HG03025 (cell line): Measurements from ENCODE around the gene SPX.

Source experiments
- ATAC-seq: cut with Tn5 transposase; IDR thresholded peaks from one replicate; pipeline ENCODE4 v1.9.1; 2021; ENCODE audit warnings: mild to moderate bottlenecking, moderate library complexity; ENCODE audit not compliant: unreplicated experiment, low FRiP score

The SPX gene

DNA sequence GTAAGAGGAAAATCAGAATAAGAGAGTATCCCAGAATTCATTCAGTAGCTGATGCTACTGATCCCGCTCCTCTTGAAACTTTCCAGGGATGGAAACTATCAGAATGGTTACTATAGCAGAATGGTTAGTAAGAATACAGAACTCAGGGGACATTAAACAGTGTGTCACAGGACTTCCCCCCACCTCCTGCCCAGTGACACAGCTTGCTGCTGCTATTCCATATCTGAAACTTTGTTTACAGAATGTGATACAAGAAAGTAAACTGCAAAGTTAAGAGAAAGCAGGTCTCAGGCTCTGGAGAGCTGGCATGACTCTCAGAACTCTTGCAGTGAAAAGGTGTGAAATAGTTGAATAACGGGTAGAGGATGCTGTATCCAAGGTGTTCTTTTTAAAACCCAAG lies 3.4 kb downstream of the SPX start:
- no peak for ATAC-seq

DNA sequence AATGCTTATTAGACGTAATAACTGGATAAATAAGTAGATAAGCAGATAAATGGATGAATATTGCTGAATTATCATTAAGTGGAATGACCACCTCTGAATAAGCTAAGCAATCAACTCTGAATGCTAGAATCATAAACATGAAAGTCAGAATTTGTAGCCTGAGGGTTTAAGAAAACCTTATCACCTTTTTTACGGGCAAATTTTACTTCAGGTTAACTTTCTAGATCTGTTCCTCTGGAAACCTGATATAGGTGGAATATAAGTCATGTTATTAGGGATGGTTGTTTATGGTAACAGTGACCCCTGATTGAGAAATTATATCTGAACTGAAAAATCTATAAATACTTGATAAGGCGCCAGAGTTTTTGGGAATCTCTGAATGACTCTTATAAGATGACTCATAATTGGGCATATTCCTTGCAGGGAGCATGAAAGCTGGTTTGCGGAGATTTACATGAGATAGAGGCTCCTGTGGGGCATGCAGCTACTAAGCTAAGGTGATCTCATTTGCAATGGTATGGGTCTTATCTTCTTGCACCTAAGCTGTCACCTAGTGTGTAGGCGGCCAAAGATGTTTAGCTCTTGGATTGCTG lies 12.1 kb downstream of the SPX start:
- ATAC-seq, result no peak

DNA sequence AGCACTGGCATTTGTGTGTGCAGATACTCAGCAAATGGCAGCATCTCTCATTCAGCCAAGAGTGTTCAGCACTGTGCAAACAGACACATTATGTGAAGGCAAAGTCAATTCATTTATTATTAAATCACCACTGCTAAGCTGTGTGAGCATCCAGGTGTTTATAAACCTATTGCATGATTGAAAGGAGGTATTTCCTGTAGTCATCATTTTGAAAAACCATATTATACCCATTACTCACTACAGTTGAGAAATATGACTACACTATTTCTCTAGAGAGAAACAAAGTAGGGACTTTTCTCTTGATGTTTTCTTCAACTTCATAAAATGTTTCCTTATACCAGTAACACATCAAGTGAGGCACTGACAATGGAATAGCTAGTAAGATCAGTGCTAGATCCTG lies 13.7 kb downstream of the SPX start:
- ATAC-seq, result no peak

GRCh38 chr12:21541773-21542172 lies 15.7 kb downstream of the SPX start:
- no peak for ATAC-seq

- ATAC-seq, result no peak
These were observed 16.3 kb downstream of the SPX start for GRCh38 chr12:21542403-21542802.

DNA sequence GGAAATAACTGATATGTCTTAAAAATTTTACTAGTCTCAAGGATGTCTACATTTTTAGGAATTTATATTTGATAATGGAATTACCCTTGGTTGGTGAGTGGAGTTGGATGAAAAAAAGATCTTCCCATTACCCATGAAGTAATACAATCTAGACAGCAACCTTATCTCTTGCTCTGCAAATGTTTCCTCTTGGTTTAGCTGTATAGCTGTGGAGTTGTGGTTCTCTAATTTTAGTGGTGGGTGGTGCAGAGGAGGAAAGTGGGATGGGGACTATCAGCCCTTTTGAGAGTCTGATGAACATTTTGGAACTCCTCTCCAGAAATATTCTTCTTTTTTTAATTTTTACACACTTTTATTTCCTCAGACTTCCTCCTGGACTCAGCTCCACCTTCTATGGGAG lies 17.1 kb downstream of the SPX start:
- ATAC-seq, result no peak

GRCh38 chr12:21545557-21545956 lies 19.5 kb downstream of the SPX start:
- ATAC-seq, result no peak

- ATAC-seq, result no peak
These were observed 20.6 kb downstream of the SPX start for GRCh38 chr12:21546716-21547115.

GRCh38 chr12:21547437-21547836 lies 21.3 kb downstream of the SPX start:
- no peak for ATAC-seq

GRCh38 chr12:21551841-21552465 lies 25.9 kb downstream of the SPX start:
- ATAC-seq, result no peak

- no peak for ATAC-seq
These were observed 26.7 kb downstream of the SPX start for GRCh38 chr12:21552635-21553328.

- no peak for ATAC-seq
These were observed 27.2 kb downstream of the SPX start for GRCh38 chr12:21553329-21553675.

- no peak for ATAC-seq
These were observed 32.1 kb downstream of the SPX start for GRCh38 chr12:21558100-21558679.

DNA sequence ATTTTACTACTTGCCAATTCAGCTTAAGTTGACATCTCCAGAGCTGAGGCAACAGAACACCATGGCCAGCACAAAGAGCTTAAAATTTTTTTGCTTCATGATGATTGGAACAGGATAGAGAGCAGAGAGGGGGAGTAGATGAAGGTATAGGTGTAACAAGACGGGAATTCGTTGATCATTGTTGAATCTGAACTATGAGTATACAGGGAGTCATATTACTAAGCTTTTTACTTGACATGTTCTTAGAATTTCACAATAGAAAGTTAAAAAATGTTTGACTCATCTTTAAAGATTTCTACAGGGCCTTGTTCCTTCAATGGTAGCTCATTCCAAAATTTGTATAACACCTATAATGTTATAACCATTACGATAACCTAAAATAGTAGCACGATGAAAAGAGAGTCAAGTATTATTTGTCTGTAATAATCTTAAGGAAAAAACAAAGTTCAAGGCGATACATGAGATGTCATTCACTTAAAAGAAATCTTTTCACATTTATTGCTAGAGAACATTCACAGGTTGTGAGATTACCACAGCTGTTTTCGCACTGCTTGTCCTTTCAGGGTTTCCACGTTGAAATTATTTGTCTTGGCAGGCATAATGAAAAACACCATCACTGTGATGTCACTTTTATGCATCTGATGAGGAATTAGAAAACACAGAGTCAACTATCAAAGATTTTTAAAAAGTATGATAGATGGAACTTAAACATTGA lies 33.9 kb downstream of the SPX start:
- ATAC-seq, result no peak

DNA sequence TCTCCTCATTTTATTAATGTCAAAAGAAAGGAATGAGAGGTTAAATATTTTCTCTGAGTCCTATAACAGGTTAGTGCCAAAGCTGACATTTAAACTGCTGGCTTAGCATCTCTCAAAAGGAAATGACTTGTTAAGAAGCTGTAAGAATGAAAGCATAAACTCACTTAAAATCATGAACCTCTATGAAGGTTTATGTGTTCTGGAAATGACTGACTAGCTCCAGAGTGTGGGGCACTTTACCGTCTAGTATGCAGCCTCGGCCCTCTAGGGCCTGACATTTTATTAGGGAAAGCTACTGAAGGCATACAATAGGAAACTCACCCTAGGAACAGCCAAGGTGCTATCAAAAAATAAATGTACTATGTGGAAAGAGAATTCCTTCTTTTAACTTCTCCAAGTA lies 35.1 kb downstream of the SPX start:
- ATAC-seq, result no peak

DNA sequence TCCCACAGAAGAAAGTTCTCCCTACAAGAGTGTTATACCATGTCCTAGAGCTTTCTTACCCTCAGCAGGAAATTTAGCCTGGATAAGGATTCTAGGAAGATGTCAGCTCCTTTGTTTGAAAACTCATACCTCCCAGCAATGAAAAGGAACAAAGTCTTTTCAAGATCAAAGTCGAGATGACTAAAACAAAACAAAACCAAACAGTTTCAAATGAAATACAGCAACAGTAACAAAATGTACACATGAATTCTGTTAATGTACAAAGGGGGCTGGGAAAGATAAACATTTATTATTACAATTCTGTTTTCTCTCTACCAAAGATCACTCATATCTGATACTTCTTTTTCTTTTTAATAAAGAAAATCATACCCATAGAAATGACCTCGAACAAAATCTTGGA lies 36.8 kb downstream of the SPX start:
- no peak for ATAC-seq

- no peak for ATAC-seq
These were observed 40.3 kb downstream of the SPX start for GRCh38 chr12:21566223-21566906.

DNA sequence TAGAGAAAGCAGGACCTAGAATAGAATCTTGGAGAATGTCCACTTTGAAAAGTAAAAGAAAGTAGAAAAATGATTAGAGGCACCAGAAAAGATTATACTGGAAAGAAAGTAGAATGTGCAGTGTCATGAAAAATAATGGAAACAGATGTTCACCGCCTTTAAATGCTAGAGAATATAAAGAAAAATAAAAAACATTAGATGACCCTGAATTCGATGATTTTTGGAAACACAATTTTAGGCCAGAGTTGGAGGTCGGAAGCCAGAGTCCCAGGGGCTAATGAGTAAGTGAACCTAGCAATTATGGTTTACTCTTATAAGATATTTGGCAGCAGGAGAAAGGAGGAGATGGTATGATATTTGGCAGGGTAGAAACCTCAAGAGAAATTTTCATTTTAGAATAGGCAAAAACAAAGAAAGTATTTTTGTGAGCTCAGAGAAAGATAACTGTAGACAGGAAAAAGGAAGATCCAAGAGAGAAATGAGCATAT lies 40.9 kb downstream of the SPX start:
- ATAC-seq, result no peak

GRCh38 chr12:21568115-21568514 lies 42.0 kb downstream of the SPX start:
- ATAC-seq, result no peak

DNA sequence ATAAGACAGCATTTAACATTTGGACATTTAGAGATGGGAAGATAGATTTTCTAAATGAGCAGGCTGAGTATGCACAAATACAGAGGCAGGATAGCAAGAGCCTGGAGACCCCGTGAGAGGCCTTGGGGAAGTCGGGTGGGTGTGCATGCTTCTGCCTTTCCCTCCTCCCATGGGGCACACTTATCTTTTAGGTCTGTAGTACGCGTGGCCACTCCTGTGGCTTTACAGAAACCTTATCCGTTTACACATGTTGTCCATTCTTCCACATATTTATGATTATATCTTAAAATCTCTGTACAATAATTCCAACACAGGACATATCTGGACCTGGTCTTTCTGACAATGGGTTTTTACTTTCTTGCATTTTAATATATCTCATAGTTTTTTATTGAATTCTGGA lies 45.0 kb downstream of the SPX start:
- no peak for ATAC-seq
